Astrocyte (in vitro differentiated cells and primary cell): ENCODE measurements around the gene HOXC11. TPM values are rescaled to one million over a fixed set of nuclear protein-coding genes. Genes with fewer than 3 reads are reported as not detected.
A peak's percentile ranks its signal among the peaks of the same experiment; 100 is the strongest.

Experiments used
- DNase-seq: peaks from one replicate; pipeline ENCODE4 v3.0.0-alpha.2; 2010; ENCODE audit warnings: low read depth
- FAIRE-seq: peaks from 2 replicates; lab custom pipeline; 2011; peaks lifted over from hg19 to GRCh38; lab: Jason Lieb, UNC
- H2AFZ ChIP-seq: 2 replicates; pipeline ENCODE4 v1.6.0; 2012; ENCODE audit warnings: low read depth, low read length, inconsistent platforms
- H3K27ac ChIP-seq: 2 replicates; pipeline ENCODE4 v1.5.1; 2011; ENCODE audit warnings: low read depth, low read length, inconsistent platforms
- H3K27me3 ChIP-seq: 2 replicates; pipeline ENCODE4 v1.6.0; 2011; ENCODE audit warnings: low read length, inconsistent platforms; ENCODE audit not compliant: insufficient read depth
- H3K36me3 ChIP-seq: 2 replicates; pipeline ENCODE4 v1.5.1; 2011; ENCODE audit warnings: low read length, inconsistent platforms; ENCODE audit not compliant: insufficient read depth
- H3K4me1 ChIP-seq: 2 replicates; pipeline ENCODE4 v1.5.1; 2011; ENCODE audit warnings: low read length, inconsistent platforms; ENCODE audit not compliant: insufficient read depth
- H3K4me2 ChIP-seq: 2 replicates; pipeline ENCODE4 v1.6.0; 2012; ENCODE audit warnings: low read length, inconsistent platforms
- H3K4me3 ChIP-seq: 2 replicates; pipeline ENCODE4 v1.5.1; 2011; ENCODE audit warnings: low read depth, mild to moderate bottlenecking, low read length, inconsistent platforms; ENCODE audit not compliant: insufficient read depth
- H3K79me2 ChIP-seq: 2 replicates; pipeline ENCODE4 v1.6.0; 2012; ENCODE audit warnings: mild to moderate bottlenecking, low read length, inconsistent platforms; ENCODE audit not compliant: insufficient read depth
- H3K9ac ChIP-seq: 2 replicates; pipeline ENCODE4 v1.6.0; 2012; ENCODE audit warnings: mild to moderate bottlenecking, low read length, inconsistent platforms
- H3K9me3 ChIP-seq: 2 replicates; pipeline ENCODE4 v1.5.1; 2012; ENCODE audit warnings: low read depth, mild to moderate bottlenecking, low read length, inconsistent platforms; ENCODE audit not compliant: insufficient read depth
- H4K20me1 ChIP-seq: 2 replicates; pipeline ENCODE4 v1.6.0; 2012; ENCODE audit warnings: low read length, inconsistent platforms; ENCODE audit not compliant: insufficient read depth
- H3K27ac Mint-ChIP-seq: one replicate; pipeline ENCODE4 v1.8.0; 2021; ENCODE audit warnings: mild to moderate bottlenecking, mixed read lengths; ENCODE audit not compliant: unreplicated experiment
- H3K27me3 Mint-ChIP-seq: one replicate; pipeline ENCODE4 v1.8.0; 2021; ENCODE audit warnings: low read depth, mixed read lengths; ENCODE audit not compliant: unreplicated experiment
- H3K36me3 Mint-ChIP-seq: one replicate; pipeline ENCODE4 v1.8.0; 2021; ENCODE audit warnings: low read depth, mixed read lengths; ENCODE audit not compliant: unreplicated experiment
- H3K4me1 Mint-ChIP-seq: one replicate; pipeline ENCODE4 v1.8.0; 2021; ENCODE audit warnings: low read depth, mixed read lengths; ENCODE audit not compliant: unreplicated experiment
- H3K4me3 Mint-ChIP-seq: one replicate; pipeline ENCODE4 v1.8.0; 2021; ENCODE audit warnings: mild to moderate bottlenecking, moderate library complexity, mixed read lengths; ENCODE audit not compliant: unreplicated experiment
- H3K9me3 Mint-ChIP-seq: one replicate; pipeline ENCODE4 v1.8.0; 2021; ENCODE audit warnings: mild to moderate bottlenecking, mixed read lengths; ENCODE audit not compliant: unreplicated experiment
- CTCF ChIP-seq: IDR thresholded peaks from 2 replicates; pipeline ENCODE4 v1.5.1; 2011; ENCODE audit warnings: low read depth, mild to moderate bottlenecking, inconsistent platforms, low read length, moderate library complexity; ENCODE audit not compliant: insufficient read depth
- EZH2 ChIP-seq: IDR thresholded peaks from 2 replicates; pipeline ENCODE4 v1.6.1; 2012; ENCODE audit warnings: mild to moderate bottlenecking, low read length, inconsistent platforms; ENCODE audit not compliant: insufficient read depth
- total RNA-seq: library from RNA; stranded (reverse); gene quantifications from 2 replicates; pipeline ENCODE4 v1.2.1, GENCODE V29; 2021

HOXC11 gene
- total RNA-seq, 1 donor from 2014 or later, result not detected

- FAIRE-seq, result no peak
- no peak within 1 kb of the TSS for H2AFZ ChIP-seq
Measured at GRCh38 chr12:53954694-53955035, 18.3 kb upstream of the HOXC11 start, which contains the start of gene HOXC12. HOXC12 (plus strand) TSS chr12:53954903; CDS start chr12:53954930, 27 bp downstream.

GRCh38 chr12:53955036-53955775, 17.7 kb upstream of the HOXC11 start:
- Histone ChIP-seq H3K9ac (no peak overlapping the region), H3K4me1 (no peaks in the 10 kb centered on the region), H3K4me3 (no peak overlapping the region), H3K9me3 (peaks cover 7% of the 10 kb centered on the region), H3K4me2 (no peak overlapping the region), H3K27me3 (peaks cover 94% of the 10 kb centered on the region), H3K27ac (no peak overlapping the region), H2AFZ (no peak overlapping the region), H3K79me2 (no peaks in the 10 kb centered on the region), H3K36me3 (no peaks in the 10 kb centered on the region), H4K20me1 (peaks cover 4% of the 10 kb centered on the region)
- Mint-ChIP-seq H3K27me3 (peaks cover 89% of the 10 kb centered on the region), H3K27ac (no peak overlapping the region), H3K36me3 (peaks cover 4% of the 10 kb centered on the region), H3K4me3 (no peak overlapping the region), H3K9me3 (peaks cover 29% of the 10 kb centered on the region), H3K4me1 (no peaks in the 10 kb centered on the region)
- TF ChIP-seq CTCF (no peak), EZH2 (peak; percentile 90)
- FAIRE-seq, result no peak
- DNase-seq, result no peak

More at GRCh38 chr12:53954694-53955035, 18.3 kb upstream of the HOXC11 start, which contains the start of gene HOXC12:
- Histone ChIP-seq H3K4me1 (no peaks in the 10 kb centered on the region), H3K4me2 (no peak within 1 kb of the TSS), H3K27ac (no peak within 1 kb of the TSS), H4K20me1 (peaks cover 4% of the 10 kb centered on the region), H3K79me2 (no peaks in the 10 kb centered on the region), H3K4me3 (no peak within 1 kb of the TSS), H3K36me3 (no peaks in the 10 kb centered on the region), H3K9me3 (peaks cover 2% of the 10 kb centered on the region), H3K27me3 (peaks cover 92% of the 10 kb centered on the region), H3K9ac (no peak within 1 kb of the TSS)
- Mint-ChIP-seq H3K4me1 (no peaks in the 10 kb centered on the region), H3K9me3 (peaks cover 25% of the 10 kb centered on the region), H3K4me3 (no peak within 1 kb of the TSS), H3K36me3 (peaks cover 4% of the 10 kb centered on the region), H3K27me3 (peaks cover 87% of the 10 kb centered on the region), H3K27ac (no peak within 1 kb of the TSS)
- TF ChIP-seq EZH2 (no peak), CTCF (no peak)
- no peak for DNase-seq

GRCh38 chr12:53955776-53956250, 17.1 kb upstream of the HOXC11 start:
- DNase-seq (no peak), FAIRE-seq (no peak)
- Histone ChIP-seq H3K4me3 (no peak overlapping the region), H3K36me3 (no peaks in the 10 kb centered on the region), H3K9ac (no peak overlapping the region), H3K79me2 (no peaks in the 10 kb centered on the region), H3K9me3 (peaks cover 7% of the 10 kb centered on the region), H3K4me1 (no peaks in the 10 kb centered on the region), H2AFZ (no peak overlapping the region), H3K27me3 (peaks cover 93% of the 10 kb centered on the region), H3K27ac (no peak overlapping the region), H4K20me1 (peaks cover 4% of the 10 kb centered on the region), H3K4me2 (no peak overlapping the region)
- Mint-ChIP-seq H3K9me3 (peaks cover 31% of the 10 kb centered on the region), H3K27me3 (peaks cover 88% of the 10 kb centered on the region), H3K4me1 (no peaks in the 10 kb centered on the region), H3K4me3 (no peak overlapping the region), H3K36me3 (peaks cover 4% of the 10 kb centered on the region), H3K27ac (peak overlapping the region; percentile 69)
- TF ChIP-seq EZH2 (peak; percentile 22), CTCF (no peak)
